Lung (tissue), 12 donors: ENCODE results near the gene NMB. TPM values are rescaled to one million over a fixed set of nuclear protein-coding genes. Genes with fewer than 3 reads are reported as not detected.

Source experiments
- ATAC-seq: fragments of 200-7000 bp; cut with Tn5 transposase; one replicate; pipeline ENCODE4 v1.9.1; 2020; ENCODE audit warnings: moderate number of reproducible peaks; ENCODE audit not compliant: insufficient read depth, low FRiP score
- DNase-seq, 3 donors: peaks; one replicate each; pipeline ENCODE4 v3.0.0-alpha.2; 2013 to 2017
- H3K27ac ChIP-seq, 2 donors: one replicate each; pipeline ENCODE4 v1.5.1; 2013; ENCODE audit warnings: mild to moderate bottlenecking in 2 of 2, moderate library complexity in 2 of 2, control low read depth in 1 of 2, inconsistent platforms in 1 of 2, low read depth in 1 of 2, low read length in 1 of 2
- H3K27me3 ChIP-seq, 3 donors: one replicate each; pipeline ENCODE4 v1.5.1; 2013; ENCODE audit warnings: low read length in 2 of 3; ENCODE audit not compliant: control insufficient read depth in 3 of 3, insufficient read depth in 3 of 3
- H3K36me3 ChIP-seq, 4 donors: one replicate each; pipeline ENCODE4 v1.5.1; 2013; ENCODE audit warnings: low read length in 4 of 4, mild to moderate bottlenecking in 1 of 4, moderate library complexity in 1 of 4; ENCODE audit not compliant: control insufficient read depth in 4 of 4, insufficient read depth in 4 of 4
- H3K4me1 ChIP-seq, 5 donors: one replicate each; pipeline ENCODE4 v1.5.1; 2013; ENCODE audit warnings: low read length in 5 of 5, mild to moderate bottlenecking in 2 of 5, moderate library complexity in 1 of 5; ENCODE audit not compliant: control insufficient read depth in 5 of 5, insufficient read depth in 5 of 5
- H3K4me3 ChIP-seq: one replicate; pipeline ENCODE4 v1.5.1; 2013; ENCODE audit warnings: mild to moderate bottlenecking, control low read depth, moderate library complexity
- H3K9ac ChIP-seq, 2 donors: one replicate each; pipeline ENCODE4 v1.5.1; 2013; ENCODE audit warnings: low read length in 2 of 2, control low read depth in 1 of 2; ENCODE audit not compliant: insufficient read depth in 1 of 2
- H3K9me3 ChIP-seq, 4 donors: one replicate each; pipeline ENCODE4 v1.5.1; 2013; ENCODE audit warnings: low read length in 3 of 4, mild to moderate bottlenecking in 1 of 4, moderate library complexity in 1 of 4; ENCODE audit not compliant: control insufficient read depth in 4 of 4, insufficient read depth in 3 of 4
- WGBS, 2 donors: extraction: QIAGEN DNeasy Blood & Tissue Kit; methylation state at CpG; one replicate each; pipeline ENCODE4 v1.1.7; 2013; 5-methylcytosine and 5-hydroxymethylcytosine counted together
- polyA plus RNA-seq, 2 donors: library from polyadenylated mRNA; stranded (reverse); fragments of 200-250 nt; gene quantifications; one replicate each; pipeline ENCODE4 v1.2.1, GENCODE V29; 2013
- total RNA-seq, 2 donors: library from RNA; depleted of rRNA in 1 of 2; stranded (reverse); fragments of >200 nt in 1 of 2; gene quantifications; one replicate each; pipeline ENCODE4 v1.2.1, GENCODE V29; 2014 to 2021
- TF ChIP-seq, protein P1 (sequence below): IDR thresholded peaks from 2 replicates; pipeline ENCODE4 v1.5.1; 2012; ENCODE audit warnings: mild to moderate bottlenecking; ENCODE audit errors: control extremely low read depth, extremely low read depth
- donor health status: control.
- donor health status: control.
- donor health status: Bipolar disorder and iron deficiency.
- donor health status: healthy.
- donor health status: DM: yes; HTN: yes; CAD: no.

The NMB gene
- total and polyA plus RNA-seq, 4 donors: 2.6 to 9.3 (median 5.6) TPM

DNA sequence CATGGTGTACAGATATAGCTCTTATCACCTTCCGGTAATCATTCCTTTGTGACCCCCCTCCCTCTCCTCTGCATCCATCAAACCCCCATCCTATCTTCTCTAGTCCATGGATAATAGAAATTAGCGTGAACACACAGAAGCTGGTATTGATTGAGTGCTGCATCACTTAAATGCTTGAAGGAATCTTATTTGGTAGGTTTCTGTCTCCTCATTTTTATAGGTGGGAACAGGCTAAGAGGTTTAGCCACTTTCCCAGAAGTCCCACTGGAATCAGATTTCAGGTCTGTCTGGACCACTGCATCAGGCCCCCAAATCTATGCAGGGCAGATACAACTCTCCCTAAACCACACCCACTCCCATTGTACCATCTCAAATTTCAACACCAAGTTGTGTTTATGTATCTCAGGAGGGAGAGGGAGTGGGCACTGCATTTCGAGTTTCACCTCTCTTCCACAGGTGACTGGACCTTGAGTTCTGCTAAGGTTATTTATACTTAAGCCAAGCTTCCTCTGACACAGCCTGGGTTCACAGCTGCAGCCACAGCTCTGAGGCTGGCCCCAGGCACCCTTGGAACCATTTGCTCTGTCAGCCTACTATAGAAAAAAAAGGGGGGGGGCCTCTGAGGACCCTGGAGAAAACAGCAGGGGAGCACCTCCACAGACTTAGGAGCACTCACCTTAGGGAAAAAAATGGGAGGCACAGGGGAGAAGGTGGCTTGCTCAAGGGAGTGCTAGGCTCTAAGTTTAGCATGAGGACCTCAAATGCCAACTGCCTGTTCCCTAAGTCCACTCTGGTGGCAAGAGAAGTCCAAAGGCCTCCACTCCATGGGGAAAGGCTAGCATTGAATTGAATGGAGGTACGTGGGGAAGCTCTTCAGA is 2.1 kb upstream of the NMB start:
- Histone ChIP-seq H3K27ac (no peak overlapping the region), H3K27me3 (no peaks in the 10 kb centered on the region), H3K9ac (no peak overlapping the region), H3K4me1 (peaks cover 0 to 12% (median 3%) of the 10 kb centered on the region in 5 donors), H3K4me3 (no peak overlapping the region), H3K36me3 (peaks cover 0 to 2% (median 0%) of the 10 kb centered on the region in 4 donors), H3K9me3 (no peaks in the 10 kb centered on the region)
- ATAC-seq (no peak), DNase-seq (no peak)
- TF ChIP-seq, protein P1, sequence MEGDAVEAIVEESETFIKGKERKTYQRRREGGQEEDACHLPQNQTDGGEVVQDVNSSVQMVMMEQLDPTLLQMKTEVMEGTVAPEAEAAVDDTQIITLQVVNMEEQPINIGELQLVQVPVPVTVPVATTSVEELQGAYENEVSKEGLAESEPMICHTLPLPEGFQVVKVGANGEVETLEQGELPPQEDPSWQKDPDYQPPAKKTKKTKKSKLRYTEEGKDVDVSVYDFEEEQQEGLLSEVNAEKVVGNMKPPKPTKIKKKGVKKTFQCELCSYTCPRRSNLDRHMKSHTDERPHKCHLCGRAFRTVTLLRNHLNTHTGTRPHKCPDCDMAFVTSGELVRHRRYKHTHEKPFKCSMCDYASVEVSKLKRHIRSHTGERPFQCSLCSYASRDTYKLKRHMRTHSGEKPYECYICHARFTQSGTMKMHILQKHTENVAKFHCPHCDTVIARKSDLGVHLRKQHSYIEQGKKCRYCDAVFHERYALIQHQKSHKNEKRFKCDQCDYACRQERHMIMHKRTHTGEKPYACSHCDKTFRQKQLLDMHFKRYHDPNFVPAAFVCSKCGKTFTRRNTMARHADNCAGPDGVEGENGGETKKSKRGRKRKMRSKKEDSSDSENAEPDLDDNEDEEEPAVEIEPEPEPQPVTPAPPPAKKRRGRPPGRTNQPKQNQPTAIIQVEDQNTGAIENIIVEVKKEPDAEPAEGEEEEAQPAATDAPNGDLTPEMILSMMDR: no peak
- WGBS, 2 donors: 88% methylated on average over 4 of the region's 4 CpGs

DNA sequence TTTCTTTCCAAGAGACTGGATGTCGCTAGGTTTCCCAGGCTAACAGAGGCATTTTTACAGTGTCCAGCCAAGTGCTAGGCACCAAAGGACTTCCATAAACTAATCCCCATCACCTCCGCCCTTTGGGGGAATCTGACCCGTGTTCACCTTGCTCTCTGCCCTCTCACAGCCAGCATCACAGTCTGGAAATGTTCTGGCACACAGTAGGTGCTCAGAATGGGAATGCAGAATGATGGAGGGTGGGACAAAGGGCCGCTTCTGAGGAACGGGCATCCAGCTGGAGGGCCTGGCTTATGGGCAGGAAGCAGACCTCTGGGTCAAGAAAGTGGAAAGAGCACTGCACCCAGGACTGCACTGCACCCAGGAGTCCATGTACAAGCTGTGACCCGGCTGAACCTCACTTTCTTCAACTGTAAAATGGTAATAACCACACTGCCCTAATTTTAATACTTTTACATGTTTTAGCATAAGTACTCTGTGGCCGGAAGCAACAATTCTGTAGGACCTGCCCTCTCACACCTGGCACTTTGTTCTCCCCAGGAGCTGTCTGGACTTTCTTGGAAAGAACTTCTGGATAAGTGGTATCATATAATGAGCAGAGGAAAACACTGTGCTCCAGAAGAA is 901 bp upstream of the NMB start:
- ATAC-seq: no peak
- H3K9me3 ChIP-seq: no peaks in the 10 kb centered on the region
- no peak for DNase-seq
- WGBS, 2 donors: 48 to 53% methylated on average over 7 of the region's 7 CpGs
- H3K4me1 ChIP-seq: peaks cover 0 to 12% (median 3%) of the 10 kb centered on the region in 5 donors
- no peaks in the 10 kb centered on the region for H3K27me3 ChIP-seq
- H3K4me3 ChIP-seq: no peak overlapping the region
- no peaks in the 10 kb centered on the region for H3K36me3 ChIP-seq
- TF ChIP-seq, protein P1: no peak
- no peak overlapping the region for H3K9ac ChIP-seq
- peak overlapping the region; percentile 37 to 69 for H3K27ac ChIP-seq

DNA sequence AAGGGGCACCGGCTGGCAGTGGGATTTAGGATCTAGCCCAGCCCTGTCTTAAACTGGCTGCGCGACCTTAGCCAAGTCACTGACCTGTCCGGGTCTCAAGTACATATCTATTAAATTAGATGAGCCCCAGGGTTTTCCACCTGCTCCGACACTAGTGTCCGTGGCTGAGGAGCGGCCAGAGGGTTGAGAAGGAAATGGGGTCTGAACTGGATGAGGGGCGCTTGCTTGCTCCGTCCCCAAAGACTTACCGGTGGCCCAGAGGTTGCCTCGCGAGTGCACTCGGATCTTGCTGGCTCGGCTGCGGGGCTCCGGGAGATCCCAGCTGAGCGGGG is 285 bp downstream of the NMB start:
- peaks cover 4 to 16% (median 6%) of the 10 kb centered on the region in 5 donors for H3K4me1 ChIP-seq
- H3K9ac ChIP-seq: peak overlapping the region in 1 of 2 donors; percentile 47
- H3K27ac ChIP-seq: peak overlapping the region in 1 of 2 donors; percentile 69
- peaks cover 0 to 2% (median 0%) of the 10 kb centered on the region in 4 donors for H3K36me3 ChIP-seq
- no peak for DNase-seq
- TF ChIP-seq, protein P1: no peak
- ATAC-seq: no peak
- WGBS, 2 donors: 22 to 33% methylated on average over 15 to 17 of the region's 17 CpGs
- no peaks in the 10 kb centered on the region for H3K9me3 ChIP-seq
- H3K27me3 ChIP-seq: no peaks in the 10 kb centered on the region
- peak overlapping the region; percentile 34 for H3K4me3 ChIP-seq
